ENCODE results near the gene CACNA1B.

Gene CACNA1B

DNA sequence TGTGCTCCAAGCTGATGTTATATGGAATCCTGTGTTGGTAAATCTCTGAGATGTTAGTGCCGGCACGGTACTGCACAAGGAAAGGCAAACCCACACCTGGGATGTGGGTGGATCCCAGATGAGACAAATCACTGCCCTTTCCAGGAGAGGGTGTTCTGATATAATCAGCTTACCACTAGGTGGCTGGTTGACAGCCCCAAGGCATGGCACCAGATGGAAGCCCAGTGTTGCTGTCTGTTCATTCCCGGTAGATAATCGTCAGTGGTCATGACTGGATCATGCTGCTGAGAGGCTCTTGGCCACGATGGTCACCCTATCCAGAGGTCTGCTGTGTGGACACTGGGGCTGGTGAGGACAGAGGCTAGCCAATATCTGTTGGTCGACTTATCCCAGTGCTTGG lies 184.0 kb downstream of the CACNA1B start:
- DNase-seq, result no peak

- no peak for DNase-seq
These were observed 184.6 kb downstream of the CACNA1B start for GRCh38 chr9:138062196-138062595.

GRCh38 chr9:138063033-138063432 lies 185.5 kb downstream of the CACNA1B start:
- no peak for DNase-seq

DNA sequence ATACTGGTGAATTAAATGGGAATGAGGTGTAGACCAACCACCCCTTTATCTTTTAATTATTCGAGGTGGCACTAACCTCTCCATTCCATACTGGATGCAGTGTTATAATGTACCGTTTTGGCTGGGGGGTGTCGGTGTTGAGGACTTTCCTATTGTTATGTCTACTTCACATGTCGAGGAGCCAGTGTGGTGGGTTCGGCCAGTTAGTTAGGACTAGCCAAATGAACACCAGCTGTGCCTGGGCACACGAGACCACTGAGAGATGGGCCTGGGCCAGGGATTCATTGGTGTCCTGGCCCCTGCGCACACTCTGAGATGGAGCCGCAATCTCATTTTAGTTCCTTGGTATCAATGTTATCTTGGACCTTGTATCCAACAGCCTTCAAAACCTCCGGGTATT lies 186.2 kb downstream of the CACNA1B start:
- no peak for DNase-seq

GRCh38 chr9:138064547-138064946 lies 187.0 kb downstream of the CACNA1B start:
- DNase-seq, result no peak

DNA sequence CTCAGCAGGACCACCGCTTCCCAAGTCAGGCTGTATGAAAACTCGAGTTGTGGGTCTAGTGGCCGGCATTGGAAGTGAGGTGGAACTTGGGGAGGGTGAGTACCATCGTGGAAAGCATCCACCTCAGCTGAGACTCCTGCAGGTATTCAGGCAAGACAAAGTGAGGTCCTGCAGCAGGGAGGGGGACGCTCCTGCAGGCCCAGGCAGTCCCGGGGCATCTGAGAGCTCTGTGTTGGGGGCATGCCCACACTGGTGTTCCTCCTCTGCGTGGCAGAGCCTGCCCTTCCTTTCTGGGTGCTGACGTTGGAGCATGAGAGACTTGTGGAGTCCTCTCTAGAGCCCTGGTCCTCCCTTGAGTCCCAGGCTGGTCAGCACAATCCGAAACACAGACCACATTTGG lies 187.7 kb downstream of the CACNA1B start:
- DNase-seq, result no peak

- no peak for DNase-seq
These were observed 188.5 kb downstream of the CACNA1B start for GRCh38 chr9:138066049-138066448.

DNA sequence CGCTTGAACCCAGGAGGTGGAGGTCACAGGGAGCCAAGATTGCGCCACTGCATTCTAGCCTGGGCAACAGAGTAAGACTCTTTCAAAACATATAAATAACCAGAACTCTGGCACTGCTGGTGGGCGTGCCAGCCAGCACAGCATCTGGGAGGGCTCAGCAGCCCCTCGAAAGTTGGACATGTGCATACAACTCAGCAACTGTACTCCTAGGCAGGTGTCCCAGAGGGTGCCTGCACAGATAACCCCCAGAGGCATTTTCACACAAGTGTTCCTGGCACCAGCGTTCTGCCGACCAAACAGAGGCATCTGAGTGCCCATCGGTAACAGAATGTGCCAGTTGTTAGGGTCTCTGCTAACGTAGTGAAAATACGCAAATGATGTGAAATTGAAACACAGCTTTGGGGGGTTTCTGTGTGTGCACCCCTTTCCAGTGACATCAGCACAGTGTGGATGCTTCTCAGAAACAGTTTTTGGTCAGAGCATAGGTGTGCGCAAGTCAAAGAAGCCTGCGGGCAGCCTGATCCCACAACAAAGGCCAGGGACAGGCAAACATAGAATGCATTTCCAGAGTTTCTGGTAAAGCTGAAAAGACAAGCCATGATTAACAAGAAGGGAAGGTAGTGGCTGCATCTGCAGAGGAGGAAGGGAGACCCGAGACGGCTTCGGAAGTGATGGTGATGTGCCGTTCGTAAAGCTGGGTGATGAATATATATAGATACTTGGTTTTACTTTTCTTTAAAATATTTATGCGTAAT lies 190.2 kb downstream of the CACNA1B start:
- no peak for DNase-seq

- no peak for DNase-seq
These were observed 191.0 kb downstream of the CACNA1B start for GRCh38 chr9:138068601-138069035.

GRCh38 chr9:138069731-138070456 lies 192.3 kb downstream of the CACNA1B start:
- DNase-seq, result no peak

GRCh38 chr9:138070815-138071214 lies 193.2 kb downstream of the CACNA1B start:
- DNase-seq, result no peak

DNA sequence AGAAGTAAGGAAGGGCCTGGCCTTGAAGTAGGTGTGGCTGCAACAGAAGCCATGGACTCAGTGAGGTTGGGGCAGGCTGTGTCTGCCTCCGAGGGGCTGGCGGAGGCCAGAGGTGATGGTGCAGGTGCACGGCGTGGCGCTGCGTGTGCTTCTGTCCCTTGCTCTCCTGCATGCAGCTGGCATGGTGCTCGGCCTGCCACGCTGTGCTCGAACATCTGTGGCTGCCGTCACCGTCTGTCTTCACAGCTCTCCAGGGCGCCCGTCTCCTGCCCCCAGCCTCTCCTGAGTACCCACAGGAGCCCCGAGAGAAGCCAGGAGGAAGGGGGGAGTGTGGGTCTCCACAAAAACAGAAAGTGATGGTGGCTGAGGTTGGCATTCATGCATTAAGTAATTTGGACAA lies 193.7 kb downstream of the CACNA1B start:
- no peak for DNase-seq

- DNase-seq, result no peak
These were observed 194.1 kb downstream of the CACNA1B start for GRCh38 chr9:138071731-138072130.

GRCh38 chr9:138072161-138072842 lies 194.7 kb downstream of the CACNA1B start:
- no peak for DNase-seq

GRCh38 chr9:138072897-138073296 lies 195.3 kb downstream of the CACNA1B start:
- no peak for DNase-seq

- DNase-seq, result no peak
These were observed 195.8 kb downstream of the CACNA1B start for GRCh38 chr9:138073408-138073807.

DNA sequence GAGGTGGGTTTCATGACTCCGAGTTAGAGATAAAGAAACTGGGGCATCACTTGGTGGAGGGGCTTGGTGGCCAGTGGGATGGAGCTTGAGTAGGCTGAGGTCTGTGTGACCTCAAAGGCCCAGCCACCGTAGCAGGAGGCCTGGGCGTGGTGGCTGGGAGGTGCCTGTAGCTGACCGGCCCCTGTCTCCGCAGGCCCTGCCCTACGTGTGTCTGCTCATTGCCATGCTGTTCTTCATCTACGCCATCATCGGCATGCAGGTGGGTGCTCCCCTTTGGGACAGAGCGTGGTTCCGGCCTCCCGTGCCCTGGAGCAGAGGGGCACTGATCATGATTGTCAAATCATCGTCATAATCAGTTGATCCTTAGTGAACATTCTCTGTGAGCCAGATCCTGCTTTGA lies 196.2 kb downstream of the CACNA1B start:
- no peak for DNase-seq

DNA sequence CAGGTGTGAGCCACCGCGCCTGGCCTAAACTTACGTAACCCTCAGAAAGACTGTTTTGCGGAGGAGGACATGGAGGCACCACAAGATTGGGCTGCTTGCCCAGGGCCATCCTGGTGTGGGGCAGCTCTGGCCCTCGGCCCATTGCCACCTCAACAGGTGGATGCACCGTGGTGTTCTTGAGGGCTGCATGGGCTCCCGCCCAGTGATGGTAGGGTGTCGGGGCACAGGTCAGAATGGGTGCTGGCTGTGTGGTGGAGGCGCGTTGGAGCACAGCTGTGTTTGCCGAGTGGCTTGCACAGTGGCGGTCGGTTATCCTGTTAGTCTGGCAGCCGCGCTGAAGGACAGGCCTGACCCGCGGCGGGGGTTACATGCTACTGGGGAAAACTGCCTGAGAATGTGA lies 196.9 kb downstream of the CACNA1B start:
- DNase-seq, result no peak

DNA sequence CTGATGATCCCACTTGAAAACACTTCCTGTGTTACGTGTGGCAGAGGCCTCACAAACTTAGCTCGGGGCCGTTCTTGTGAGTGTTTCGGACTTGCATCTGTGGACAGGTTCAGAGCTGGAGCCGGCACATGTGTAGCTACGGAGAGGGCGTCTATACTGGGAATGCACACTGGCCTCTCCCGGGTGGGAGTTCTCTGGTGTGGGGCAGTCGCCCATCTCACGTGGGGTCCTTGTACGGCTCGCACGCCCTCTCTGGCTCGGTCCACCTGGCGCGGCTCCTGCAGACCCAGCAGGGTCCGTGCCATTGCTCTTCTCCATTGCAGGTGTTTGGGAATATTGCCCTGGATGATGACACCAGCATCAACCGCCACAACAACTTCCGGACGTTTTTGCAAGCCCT lies 197.9 kb downstream of the CACNA1B start:
- DNase-seq, result no peak

- DNase-seq, result no peak
These were observed 198.5 kb downstream of the CACNA1B start for GRCh38 chr9:138075961-138076649.

GRCh38 chr9:138076650-138077009 lies 199.0 kb downstream of the CACNA1B start:
- no peak for DNase-seq

DNA sequence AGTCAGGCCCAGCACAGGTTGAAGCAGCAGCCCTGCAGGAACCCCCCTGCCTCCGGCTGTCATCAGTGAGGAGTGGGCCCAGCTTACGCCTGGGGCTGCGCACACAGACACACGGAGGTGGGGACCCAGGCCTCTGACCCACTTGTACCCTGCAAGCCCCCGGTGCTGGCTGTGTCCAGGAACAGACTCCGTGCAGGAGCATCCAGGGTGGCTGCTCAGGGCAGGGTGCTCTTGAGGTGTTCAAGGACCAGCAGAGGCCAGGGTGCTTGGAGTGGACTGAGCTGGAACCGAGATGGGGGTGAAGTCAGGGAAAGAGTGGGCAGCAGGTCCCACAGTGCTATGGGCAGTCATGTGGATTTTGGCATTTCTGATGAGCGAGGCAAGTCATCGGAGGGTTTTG lies 199.5 kb downstream of the CACNA1B start:
- DNase-seq, result no peak

GRCh38 chr9:138077898-138078540 lies 200.4 kb downstream of the CACNA1B start:
- DNase-seq, result no peak

Data from inflammatory macrophage treated with lipopolysaccharide for 4 hours (primary cell).